Type B pancreatic cell (in vitro differentiated cells): ENCODE results near the gene ETFA. TPM values are rescaled to one million over a fixed set of nuclear protein-coding genes. Genes with fewer than 3 reads are reported as not detected.

Source experiments
- DNase-seq: peaks from one replicate; pipeline ENCODE4 v3.0.0; 2021; ENCODE audit warnings: mixed read lengths; ENCODE audit not compliant: unreplicated experiment; ENCODE audit errors: extremely low spot score
- H3K27ac Mint-ChIP-seq: 2 replicates; pipeline ENCODE4 v1.8.0; 2021; ENCODE audit warnings: mild to moderate bottlenecking, mixed read lengths
- H3K27me3 Mint-ChIP-seq: 2 replicates; pipeline ENCODE4 v1.8.0; 2021; ENCODE audit warnings: mixed read lengths
- H3K36me3 Mint-ChIP-seq: 2 replicates; pipeline ENCODE4 v1.8.0; 2021; ENCODE audit warnings: mixed read lengths
- H3K4me1 Mint-ChIP-seq: one replicate; pipeline ENCODE4 v1.8.0; 2021; ENCODE audit warnings: mixed read lengths; ENCODE audit not compliant: unreplicated experiment
- H3K4me3 Mint-ChIP-seq: 2 replicates; pipeline ENCODE4 v1.8.0; 2021; ENCODE audit warnings: mild to moderate bottlenecking, mixed read lengths
- H3K9me3 Mint-ChIP-seq: 2 replicates; pipeline ENCODE4 v1.8.0; 2021; ENCODE audit warnings: mixed read lengths
- total RNA-seq: library from RNA; stranded (reverse); gene quantifications from 2 replicates; pipeline ENCODE4 v1.2.1, GENCODE V29; 2021; ENCODE audit warnings: low replicate concordance
- TF ChIP-seq, protein P1 (sequence below): fragments of 200-600 bp; sonication (generic); conservative IDR thresholded peaks from 2 replicates; pipeline ENCODE4 v1.5.0; 2021; ENCODE audit warnings: antibody characterized with exemption, mild to moderate bottlenecking

ETFA gene
- total RNA-seq, 1 donor from 2014 or later: 149 TPM

DNA sequence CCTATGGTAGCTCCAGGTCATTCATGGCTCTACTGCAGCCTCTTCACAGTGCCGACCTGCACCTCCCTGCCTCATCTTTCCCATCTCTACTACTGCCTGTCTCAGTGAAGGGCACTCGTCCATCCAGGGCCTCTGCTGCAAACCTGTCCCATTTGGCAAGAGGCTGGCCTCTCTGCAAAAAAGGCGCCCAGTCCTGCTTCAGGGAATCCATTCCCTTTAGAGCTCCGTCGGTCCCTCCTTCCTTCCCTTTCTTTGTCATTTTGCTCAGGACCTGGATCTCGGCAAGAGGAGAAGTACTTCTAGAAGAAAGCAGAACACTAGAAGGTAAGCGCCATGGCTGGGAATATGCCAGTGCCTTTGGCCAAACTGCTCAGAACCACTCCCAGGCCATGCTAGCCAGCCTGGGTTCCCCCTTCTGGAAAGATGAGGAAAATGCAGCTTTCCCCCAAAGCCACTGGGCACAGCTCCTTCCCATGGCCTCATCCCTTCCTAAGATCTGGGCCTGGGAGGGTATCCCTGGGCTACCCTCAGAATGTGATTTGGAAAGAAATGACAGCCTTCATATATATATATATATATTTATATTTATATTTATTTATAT is 18.9 kb upstream of the ETFA start:
- DNase-seq: no peak
- H3K9me3 Mint-ChIP-seq: peaks cover 5% of the 10 kb centered on the region
- TF ChIP-seq, protein P1, sequence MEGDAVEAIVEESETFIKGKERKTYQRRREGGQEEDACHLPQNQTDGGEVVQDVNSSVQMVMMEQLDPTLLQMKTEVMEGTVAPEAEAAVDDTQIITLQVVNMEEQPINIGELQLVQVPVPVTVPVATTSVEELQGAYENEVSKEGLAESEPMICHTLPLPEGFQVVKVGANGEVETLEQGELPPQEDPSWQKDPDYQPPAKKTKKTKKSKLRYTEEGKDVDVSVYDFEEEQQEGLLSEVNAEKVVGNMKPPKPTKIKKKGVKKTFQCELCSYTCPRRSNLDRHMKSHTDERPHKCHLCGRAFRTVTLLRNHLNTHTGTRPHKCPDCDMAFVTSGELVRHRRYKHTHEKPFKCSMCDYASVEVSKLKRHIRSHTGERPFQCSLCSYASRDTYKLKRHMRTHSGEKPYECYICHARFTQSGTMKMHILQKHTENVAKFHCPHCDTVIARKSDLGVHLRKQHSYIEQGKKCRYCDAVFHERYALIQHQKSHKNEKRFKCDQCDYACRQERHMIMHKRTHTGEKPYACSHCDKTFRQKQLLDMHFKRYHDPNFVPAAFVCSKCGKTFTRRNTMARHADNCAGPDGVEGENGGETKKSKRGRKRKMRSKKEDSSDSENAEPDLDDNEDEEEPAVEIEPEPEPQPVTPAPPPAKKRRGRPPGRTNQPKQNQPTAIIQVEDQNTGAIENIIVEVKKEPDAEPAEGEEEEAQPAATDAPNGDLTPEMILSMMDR: peak; percentile 69
- H3K4me3 Mint-ChIP-seq: no peak overlapping the region
- peaks cover 8% of the 10 kb centered on the region for H3K4me1 Mint-ChIP-seq
- no peak overlapping the region for H3K27ac Mint-ChIP-seq
- peaks cover 3% of the 10 kb centered on the region for H3K36me3 Mint-ChIP-seq
- H3K27me3 Mint-ChIP-seq: peaks cover 60% of the 10 kb centered on the region

DNA sequence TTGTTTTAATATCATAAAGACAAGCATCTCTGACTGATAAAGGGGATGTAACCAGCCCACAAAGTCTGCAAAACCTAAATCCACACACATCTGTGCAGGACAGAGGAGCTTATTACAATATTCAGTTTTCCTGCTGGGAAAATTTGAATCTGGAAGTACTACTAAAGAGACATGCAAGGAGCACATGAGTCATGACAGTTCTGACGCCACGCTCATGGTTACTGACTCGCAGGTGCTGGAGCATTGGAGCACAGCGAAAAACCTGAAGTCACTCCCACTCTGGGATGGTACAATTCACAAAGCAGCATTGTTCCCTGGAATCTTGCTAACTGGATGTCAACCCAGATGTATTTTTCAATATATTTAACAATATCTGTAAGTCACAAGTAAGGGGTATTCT is 17.7 kb upstream of the ETFA start:
- H3K36me3 Mint-ChIP-seq: no peaks in the 10 kb centered on the region
- peaks cover 1% of the 10 kb centered on the region for H3K4me1 Mint-ChIP-seq
- H3K27me3 Mint-ChIP-seq: peaks cover 59% of the 10 kb centered on the region
- peaks cover 1% of the 10 kb centered on the region for H3K9me3 Mint-ChIP-seq
- no peak for DNase-seq
- H3K4me3 Mint-ChIP-seq: no peak overlapping the region
- H3K27ac Mint-ChIP-seq: no peak overlapping the region
- TF ChIP-seq, protein P1: no peak

- Mint-ChIP-seq H3K27me3 (peaks cover 57% of the 10 kb centered on the region), H3K36me3 (no peaks in the 10 kb centered on the region), H3K4me3 (no peak overlapping the region), H3K4me1 (no peaks in the 10 kb centered on the region), H3K9me3 (no peaks in the 10 kb centered on the region), H3K27ac (no peak overlapping the region)
- DNase-seq: no peak
- TF ChIP-seq, protein P1: no peak
These were observed 16.9 kb upstream of the ETFA start for GRCh38 chr15:76328106-76328696.

DNA sequence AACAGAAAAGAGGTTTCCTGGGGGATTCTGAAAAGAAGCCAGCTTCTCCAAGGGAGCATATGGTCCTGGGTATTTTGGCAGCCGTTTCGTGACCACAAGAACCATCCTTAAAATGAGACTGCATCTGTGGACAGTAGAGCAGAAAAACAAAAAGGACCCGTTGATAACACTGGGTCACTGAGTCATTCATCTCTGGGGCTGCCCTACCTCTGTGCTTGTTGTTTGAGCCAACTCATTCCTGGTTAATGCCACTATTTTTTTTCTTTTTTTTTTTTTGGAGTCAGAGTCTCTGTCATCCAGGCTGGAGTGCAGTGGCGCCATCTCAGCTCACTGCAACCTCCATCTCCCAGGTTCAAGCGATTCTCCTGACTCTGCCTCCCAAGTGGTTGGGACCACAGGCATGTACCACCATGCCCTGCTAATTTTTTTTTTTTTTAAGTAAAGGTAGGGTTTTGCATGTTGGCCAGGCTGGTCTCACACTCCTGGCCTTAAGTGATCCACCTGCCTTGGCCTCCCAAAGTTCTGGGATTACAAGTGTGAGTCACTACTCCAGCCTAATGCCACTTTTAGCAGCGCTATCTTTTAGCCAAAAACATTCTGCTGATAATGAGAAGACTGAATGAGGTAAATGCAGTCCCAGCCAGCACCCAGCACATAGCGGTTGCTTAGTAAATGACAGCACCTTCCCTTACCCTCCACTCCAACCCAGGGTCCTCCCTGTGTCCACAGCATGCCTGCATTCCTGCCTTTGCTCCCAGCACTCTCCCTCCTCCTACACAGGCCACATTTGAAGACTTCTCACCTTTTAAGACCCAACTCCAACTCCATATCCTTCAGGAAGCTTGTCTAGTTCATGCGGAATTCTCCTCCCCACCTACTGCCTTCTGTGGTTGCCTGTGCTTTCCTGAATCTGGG is 16.2 kb upstream of the ETFA start:
- no peak for DNase-seq
- H3K9me3 Mint-ChIP-seq: no peaks in the 10 kb centered on the region
- TF ChIP-seq, protein P1: no peak
- peaks cover 53% of the 10 kb centered on the region for H3K27me3 Mint-ChIP-seq
- H3K4me1 Mint-ChIP-seq: no peaks in the 10 kb centered on the region
- H3K27ac Mint-ChIP-seq: no peak overlapping the region
- H3K4me3 Mint-ChIP-seq: no peak overlapping the region
- no peaks in the 10 kb centered on the region for H3K36me3 Mint-ChIP-seq

GRCh38 chr15:76325704-76326103 is 14.4 kb upstream of the ETFA start:
- TF ChIP-seq, protein P1: no peak

More at GRCh38 chr15:76325704-76326103, 14.4 kb upstream of the ETFA start:
- H3K36me3 Mint-ChIP-seq: no peaks in the 10 kb centered on the region
- H3K27ac Mint-ChIP-seq: no peak overlapping the region
- no peaks in the 10 kb centered on the region for H3K4me1 Mint-ChIP-seq
- H3K4me3 Mint-ChIP-seq: no peak overlapping the region
- no peak for DNase-seq
- no peaks in the 10 kb centered on the region for H3K9me3 Mint-ChIP-seq
- peaks cover 54% of the 10 kb centered on the region for H3K27me3 Mint-ChIP-seq
